Muscle of arm (tissue), 12 donors: ENCODE measurements around the gene DNAH17. TPM values are rescaled to one million over a fixed set of nuclear protein-coding genes. Genes with fewer than 3 reads are reported as not detected.

Experiments used
- DNase-seq: peaks from one replicate; pipeline ENCODE4 v3.0.0-alpha.2; 2013
- polyA plus RNA-seq, 12 donors: library from polyadenylated mRNA; unstranded; fragments of 120-200 nt; gene quantifications; one replicate each; pipeline ENCODE4 v1.2.1, GENCODE V29; 2013; ENCODE audit not compliant: insufficient read length in 12 of 12

Gene DNAH17
- polyA plus RNA-seq, 12 donors = 1.2 to 4.5 (median 2.4) TPM; not detected in 2

- DNase-seq = no peak
Observed at GRCh38 chr17:78575899-78576298, 1.3 kb downstream of the DNAH17 start.

GRCh38 chr17:78575340-78575739 lies 1.9 kb downstream of the DNAH17 start:
- no peak for DNase-seq

GRCh38 chr17:78573955-78574354 lies 3.2 kb downstream of the DNAH17 start:
- no peak for DNase-seq

GRCh38 chr17:78572239-78573205 lies 4.7 kb downstream of the DNAH17 start:
- DNase-seq = no peak

GRCh38 chr17:78571329-78571728 lies 5.9 kb downstream of the DNAH17 start:
- no peak for DNase-seq

- no peak for DNase-seq
Observed at GRCh38 chr17:78568494-78569115, 8.6 kb downstream of the DNAH17 start.

- DNase-seq = no peak
Observed at GRCh38 chr17:78567991-78568390, 9.2 kb downstream of the DNAH17 start.

GRCh38 chr17:78566947-78567346 lies 10.2 kb downstream of the DNAH17 start:
- no peak for DNase-seq

- no peak for DNase-seq
Observed at GRCh38 chr17:78563189-78564145, 13.7 kb downstream of the DNAH17 start.

GRCh38 chr17:78562734-78563133 lies 14.5 kb downstream of the DNAH17 start:
- no peak for DNase-seq

GRCh38 chr17:78561166-78561565 lies 16.0 kb downstream of the DNAH17 start:
- DNase-seq = no peak

GRCh38 chr17:78560731-78561130 lies 16.5 kb downstream of the DNAH17 start:
- DNase-seq = no peak

GRCh38 chr17:78559749-78560368 lies 17.3 kb downstream of the DNAH17 start:
- no peak for DNase-seq

GRCh38 chr17:78558989-78559388 lies 18.2 kb downstream of the DNAH17 start:
- DNase-seq = no peak

- no peak for DNase-seq
Observed at GRCh38 chr17:78558181-78558850, 18.9 kb downstream of the DNAH17 start.

GRCh38 chr17:78557598-78558039 lies 19.6 kb downstream of the DNAH17 start:
- no peak for DNase-seq

- no peak for DNase-seq
Observed at GRCh38 chr17:78556812-78557211, 20.4 kb downstream of the DNAH17 start.

GRCh38 chr17:78555746-78556401 lies 21.3 kb downstream of the DNAH17 start:
- DNase-seq = no peak

- no peak for DNase-seq
Observed at GRCh38 chr17:78550464-78550863, 26.7 kb downstream of the DNAH17 start.

GRCh38 chr17:78548725-78549124 lies 28.5 kb downstream of the DNAH17 start:
- DNase-seq = no peak
